Fibroblast of skin of left quadriceps (primary cell): ENCODE results near the gene FOXC2.

Experiments used
- DNase-seq, 2 experiments: peaks; one replicate each; pipeline ENCODE4 v3.0.0-alpha.2; 2013; ENCODE audit warnings: low read depth in 2 of 2

The FOXC2 gene

GRCh38 chr16:86614699-86615098, 48.1 kb downstream of the FOXC2 start:
- no peak for DNase-seq

- DNase-seq, result no peak
Observed at GRCh38 chr16:86616906-86617305, 50.3 kb downstream of the FOXC2 start.

- DNase-seq, result no peak
Observed at GRCh38 chr16:86618431-86619238, 52.0 kb downstream of the FOXC2 start.
